Measurements from ENCODE around the gene ADCY4. TPM values are rescaled to one million over a fixed set of nuclear protein-coding genes. Genes with fewer than 3 reads are reported as not detected.

The ADCY4 gene
- total and polyA plus RNA-seq, 2 of the 13 experiments (the other 11 are each of a cell fraction or from before 2014, with no cell fraction given), result 0.03 TPM; not detected in 1

DNA sequence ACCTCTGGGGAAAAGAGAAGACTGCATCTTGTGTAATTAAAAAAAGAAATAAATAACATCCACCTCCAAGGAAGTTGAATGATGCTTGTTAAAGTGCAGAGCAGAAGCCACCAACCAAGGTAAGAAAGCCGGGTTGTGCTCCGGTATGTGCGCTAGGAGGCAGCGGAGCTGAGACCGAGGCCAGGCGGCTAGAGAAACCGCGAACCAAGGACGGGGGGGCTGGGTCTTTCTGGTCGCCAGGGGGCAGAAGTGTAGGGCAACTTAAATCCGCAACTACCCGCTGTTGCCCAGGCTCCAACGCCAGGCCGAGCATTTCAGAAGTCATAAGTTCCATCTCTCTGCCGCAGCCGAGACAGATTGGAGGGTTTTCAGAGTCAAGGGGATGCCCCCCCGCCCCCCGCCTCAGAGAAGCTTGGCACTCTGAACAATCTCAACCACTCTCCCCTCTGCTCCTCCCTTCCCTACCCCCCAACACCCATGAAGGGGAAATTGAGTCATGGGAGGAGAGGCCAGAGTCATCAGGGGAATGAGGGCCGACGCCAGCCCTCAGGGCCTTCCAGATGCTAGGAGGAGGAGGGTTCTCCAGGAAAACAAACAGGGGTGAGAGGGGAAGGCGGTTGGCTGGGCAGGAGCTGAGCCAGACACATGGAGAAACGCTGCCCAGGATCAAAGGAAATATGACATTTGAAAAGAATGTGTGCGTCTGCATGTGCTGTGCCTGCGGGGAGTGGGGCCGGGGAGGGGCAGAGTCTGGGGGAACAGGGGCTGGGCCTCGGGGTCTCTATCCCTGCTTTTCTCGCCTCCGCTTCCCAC is 30.9 kb upstream of the ADCY4 start (continued):
- TF ChIP-seq, protein P1, sequence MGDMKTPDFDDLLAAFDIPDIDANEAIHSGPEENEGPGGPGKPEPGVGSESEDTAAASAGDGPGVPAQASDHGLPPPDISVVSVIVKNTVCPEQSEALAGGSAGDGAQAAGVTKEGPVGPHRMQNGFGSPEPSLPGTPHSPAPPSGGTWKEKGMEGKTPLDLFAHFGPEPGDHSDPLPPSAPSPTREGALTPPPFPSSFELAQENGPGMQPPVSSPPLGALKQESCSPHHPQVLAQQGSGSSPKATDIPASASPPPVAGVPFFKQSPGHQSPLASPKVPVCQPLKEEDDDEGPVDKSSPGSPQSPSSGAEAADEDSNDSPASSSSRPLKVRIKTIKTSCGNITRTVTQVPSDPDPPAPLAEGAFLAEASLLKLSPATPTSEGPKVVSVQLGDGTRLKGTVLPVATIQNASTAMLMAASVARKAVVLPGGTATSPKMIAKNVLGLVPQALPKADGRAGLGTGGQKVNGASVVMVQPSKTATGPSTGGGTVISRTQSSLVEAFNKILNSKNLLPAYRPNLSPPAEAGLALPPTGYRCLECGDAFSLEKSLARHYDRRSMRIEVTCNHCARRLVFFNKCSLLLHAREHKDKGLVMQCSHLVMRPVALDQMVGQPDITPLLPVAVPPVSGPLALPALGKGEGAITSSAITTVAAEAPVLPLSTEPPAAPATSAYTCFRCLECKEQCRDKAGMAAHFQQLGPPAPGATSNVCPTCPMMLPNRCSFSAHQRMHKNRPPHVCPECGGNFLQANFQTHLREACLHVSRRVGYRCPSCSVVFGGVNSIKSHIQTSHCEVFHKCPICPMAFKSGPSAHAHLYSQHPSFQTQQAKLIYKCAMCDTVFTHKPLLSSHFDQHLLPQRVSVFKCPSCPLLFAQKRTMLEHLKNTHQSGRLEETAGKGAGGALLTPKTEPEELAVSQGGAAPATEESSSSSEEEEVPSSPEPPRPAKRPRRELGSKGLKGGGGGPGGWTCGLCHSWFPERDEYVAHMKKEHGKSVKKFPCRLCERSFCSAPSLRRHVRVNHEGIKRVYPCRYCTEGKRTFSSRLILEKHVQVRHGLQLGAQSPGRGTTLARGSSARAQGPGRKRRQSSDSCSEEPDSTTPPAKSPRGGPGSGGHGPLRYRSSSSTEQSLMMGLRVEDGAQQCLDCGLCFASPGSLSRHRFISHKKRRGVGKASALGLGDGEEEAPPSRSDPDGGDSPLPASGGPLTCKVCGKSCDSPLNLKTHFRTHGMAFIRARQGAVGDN (CRISPR knock-in tag; IDR thresholded peaks at IDR 0.05), result peak; percentile 87
- TF ChIP-seq TSC22D2 (CRISPR knock-in tag; IDR thresholded peaks at IDR 0.05; ENCODE audit: borderline replicate concordance), result peak; percentile 98; the same call in 1 of the 2 replicates
- TF ChIP-seq MED8 (CRISPR knock-in tag; IDR thresholded peaks at IDR 0.05; ENCODE audit: insufficient replicate concordance), result no peak
- TF ChIP-seq NPAS2 (CRISPR knock-in tag; IDR thresholded peaks at IDR 0.05; ENCODE audit: borderline replicate concordance), result no peak
- TF ChIP-seq ZNF432 (CRISPR knock-in tag; IDR thresholded peaks at IDR 0.05; ENCODE audit: borderline replicate concordance), result no peak
- TF ChIP-seq, protein P2, sequence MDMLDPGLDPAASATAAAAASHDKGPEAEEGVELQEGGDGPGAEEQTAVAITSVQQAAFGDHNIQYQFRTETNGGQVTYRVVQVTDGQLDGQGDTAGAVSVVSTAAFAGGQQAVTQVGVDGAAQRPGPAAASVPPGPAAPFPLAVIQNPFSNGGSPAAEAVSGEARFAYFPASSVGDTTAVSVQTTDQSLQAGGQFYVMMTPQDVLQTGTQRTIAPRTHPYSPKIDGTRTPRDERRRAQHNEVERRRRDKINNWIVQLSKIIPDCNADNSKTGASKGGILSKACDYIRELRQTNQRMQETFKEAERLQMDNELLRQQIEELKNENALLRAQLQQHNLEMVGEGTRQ (IDR thresholded peaks at IDR 0.05; ENCODE audit: low read depth, low read length), result no peak
- TF ChIP-seq, protein P2 (CRISPR knock-in tag; IDR thresholded peaks at IDR 0.05; ENCODE audit: borderline replicate concordance), result no peak
- no peak; the same call in 1 of the 2 replicates for TF ChIP-seq PHF21A (CRISPR knock-in tag; IDR thresholded peaks at IDR 0.05)
- TF ChIP-seq RFX3 (CRISPR knock-in tag; IDR thresholded peaks at IDR 0.05), result 0 out of 2 replicates have a peak, but pooled peaks have one; percentile 30
- 0 out of 2 replicates have a peak, but pooled peaks have one; percentile 78 for TF ChIP-seq AKAP8 (CRISPR knock-in tag; IDR thresholded peaks at IDR 0.05)
- TF ChIP-seq ZNF292 (CRISPR knock-in tag; IDR thresholded peaks at IDR 0.05; ENCODE audit: borderline replicate concordance, low read depth), result no peak
- TF ChIP-seq ZFAT (CRISPR knock-in tag; conservative IDR thresholded peaks at IDR 0.05), result no peak
- TF ChIP-seq, protein P3, sequence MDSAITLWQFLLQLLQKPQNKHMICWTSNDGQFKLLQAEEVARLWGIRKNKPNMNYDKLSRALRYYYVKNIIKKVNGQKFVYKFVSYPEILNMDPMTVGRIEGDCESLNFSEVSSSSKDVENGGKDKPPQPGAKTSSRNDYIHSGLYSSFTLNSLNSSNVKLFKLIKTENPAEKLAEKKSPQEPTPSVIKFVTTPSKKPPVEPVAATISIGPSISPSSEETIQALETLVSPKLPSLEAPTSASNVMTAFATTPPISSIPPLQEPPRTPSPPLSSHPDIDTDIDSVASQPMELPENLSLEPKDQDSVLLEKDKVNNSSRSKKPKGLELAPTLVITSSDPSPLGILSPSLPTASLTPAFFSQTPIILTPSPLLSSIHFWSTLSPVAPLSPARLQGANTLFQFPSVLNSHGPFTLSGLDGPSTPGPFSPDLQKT (CRISPR knock-in tag; IDR thresholded peaks at IDR 0.05; ENCODE audit: borderline replicate concordance), result no peak
- TF ChIP-seq SIX4 (CRISPR knock-in tag; IDR thresholded peaks at IDR 0.05), result peak; percentile 74
- no peak for TF ChIP-seq U2AF2 (IDR thresholded peaks at IDR 0.05; ENCODE audit: low read depth, low read length)
- no peak for TF ChIP-seq ZNF337 (CRISPR knock-in tag; IDR thresholded peaks at IDR 0.05; ENCODE audit: borderline replicate concordance, low read depth)
- TF ChIP-seq ZNF841 (CRISPR knock-in tag; IDR thresholded peaks at IDR 0.05; ENCODE audit: borderline replicate concordance), result no peak
- peak; percentile 72; the same call in 1 of the 2 replicates for TF ChIP-seq NFATC3 (CRISPR knock-in tag; IDR thresholded peaks at IDR 0.05)
- no peak for TF ChIP-seq HMGA1 (CRISPR knock-in tag; conservative IDR thresholded peaks at IDR 0.05)
- TF ChIP-seq ZNF883 (CRISPR knock-in tag; IDR thresholded peaks at IDR 0.05; ENCODE audit: not compliant biosample characterization), result peak; percentile 69

Data from HepG2 (cell line).